Suprapubic skin (tissue), 4 donors: ENCODE measurements around the gene WDR7. TPM values are rescaled to one million over a fixed set of nuclear protein-coding genes. Genes with fewer than 3 reads are reported as not detected.

Experiments used
- DNase-seq, 2 donors: peaks; one replicate each; pipeline ENCODE4 v3.0.0-alpha.2; 2019; ENCODE audit warnings: low spot score in 2 of 2
- H3K27ac ChIP-seq: fragments of 200-600 bp; sonication (generic); one replicate; pipeline ENCODE4 v1.5.1; 2019
- H3K27me3 ChIP-seq: fragments of 200-600 bp; sonication (generic); one replicate; pipeline ENCODE4 v1.5.1; 2019
- H3K36me3 ChIP-seq: fragments of 200-600 bp; sonication (generic); one replicate; pipeline ENCODE4 v1.5.1; 2019
- H3K4me1 ChIP-seq: fragments of 200-600 bp; sonication (generic); one replicate; pipeline ENCODE4 v1.5.1; 2019
- H3K4me3 ChIP-seq: fragments of 200-600 bp; sonication (generic); one replicate; pipeline ENCODE4 v1.5.1; 2019; ENCODE audit warnings: mild to moderate bottlenecking
- H3K9me3 ChIP-seq: fragments of 200-600 bp; sonication (generic); one replicate; pipeline ENCODE4 v1.5.1; 2019
- EP300 ChIP-seq: sonication (generic); formaldehyde crosslinking; IDR thresholded peaks from one replicate; pipeline ENCODE4 v1.6.1; 2017; ENCODE audit warnings: antibody characterized with exemption
- POLR2A ChIP-seq, 2 donors: fragments of 450-650 bp; IDR thresholded peaks; one replicate each; pipeline ENCODE4 v1.6.1; 2017; ENCODE audit warnings: antibody characterized with exemption in 2 of 2, mild to moderate bottlenecking in 2 of 2, moderate library complexity in 2 of 2
- POLR2AphosphoS5 ChIP-seq, 3 donors: sonication (generic); formaldehyde crosslinking; IDR thresholded peaks; one replicate each; pipeline ENCODE4 v1.6.1; 2017; ENCODE audit warnings: antibody characterized with exemption in 3 of 3
- WGBS: methylation state at CpG from one replicate; pipeline ENCODE4 v1.1.5; 2018; 5-methylcytosine and 5-hydroxymethylcytosine counted together
- total RNA-seq, 4 donors: library from RNA; depleted of rRNA; stranded (reverse); fragments of >200 nt; gene quantifications; one replicate each; pipeline ENCODE4 v1.1.0, GENCODE V29; 2016
- TF ChIP-seq, protein P1 (sequence below), 2 donors: fragments of 200-600 bp in 1 of 2; fragments of 450-650 bp in 1 of 2; sonication (generic) in 1 of 2; IDR thresholded peaks; one replicate each; pipeline ENCODE4 v1.5.1; 2016 to 2019; ENCODE audit warnings: antibody characterized with exemption in 2 of 2, mild to moderate bottlenecking in 1 of 2, moderate library complexity in 1 of 2

The WDR7 gene
- total RNA-seq, 4 donors from 2014 or later = 14.4 to 29.2 (median 20.2) TPM

DNA sequence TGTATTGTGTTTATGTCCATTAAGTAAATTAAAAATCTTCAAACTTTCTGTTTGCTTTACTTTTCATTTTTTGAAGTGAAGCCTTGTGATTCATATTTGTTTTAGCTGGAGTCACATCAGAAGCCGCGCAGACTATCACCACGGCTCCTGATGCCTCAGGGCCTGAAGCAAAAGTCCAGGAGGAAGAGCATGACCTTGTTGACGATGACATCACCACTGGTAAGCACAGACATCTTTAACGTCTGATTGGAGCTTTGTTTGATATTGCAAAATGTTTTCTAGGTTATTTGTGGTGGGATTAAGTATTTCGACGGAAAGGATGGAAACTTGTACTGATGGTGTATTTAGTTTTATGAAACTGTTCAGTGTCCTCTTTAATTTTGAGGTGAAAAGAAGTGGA is 164.8 kb downstream of the WDR7 start:
- Histone ChIP-seq H3K4me3 (no peak overlapping the region), H3K27me3 (no peaks in the 10 kb centered on the region), H3K9me3 (no peaks in the 10 kb centered on the region), H3K27ac (no peak overlapping the region), H3K4me1 (no peaks in the 10 kb centered on the region), H3K36me3 (no peaks in the 10 kb centered on the region)
- no peak for DNase-seq
- TF ChIP-seq POLR2AphosphoS5 (IDR thresholded peaks at IDR 0.05) (no peak), POLR2A (IDR thresholded peaks at IDR 0.05) (no peak), EP300 (no peak)
- TF ChIP-seq, protein P1, sequence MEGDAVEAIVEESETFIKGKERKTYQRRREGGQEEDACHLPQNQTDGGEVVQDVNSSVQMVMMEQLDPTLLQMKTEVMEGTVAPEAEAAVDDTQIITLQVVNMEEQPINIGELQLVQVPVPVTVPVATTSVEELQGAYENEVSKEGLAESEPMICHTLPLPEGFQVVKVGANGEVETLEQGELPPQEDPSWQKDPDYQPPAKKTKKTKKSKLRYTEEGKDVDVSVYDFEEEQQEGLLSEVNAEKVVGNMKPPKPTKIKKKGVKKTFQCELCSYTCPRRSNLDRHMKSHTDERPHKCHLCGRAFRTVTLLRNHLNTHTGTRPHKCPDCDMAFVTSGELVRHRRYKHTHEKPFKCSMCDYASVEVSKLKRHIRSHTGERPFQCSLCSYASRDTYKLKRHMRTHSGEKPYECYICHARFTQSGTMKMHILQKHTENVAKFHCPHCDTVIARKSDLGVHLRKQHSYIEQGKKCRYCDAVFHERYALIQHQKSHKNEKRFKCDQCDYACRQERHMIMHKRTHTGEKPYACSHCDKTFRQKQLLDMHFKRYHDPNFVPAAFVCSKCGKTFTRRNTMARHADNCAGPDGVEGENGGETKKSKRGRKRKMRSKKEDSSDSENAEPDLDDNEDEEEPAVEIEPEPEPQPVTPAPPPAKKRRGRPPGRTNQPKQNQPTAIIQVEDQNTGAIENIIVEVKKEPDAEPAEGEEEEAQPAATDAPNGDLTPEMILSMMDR (IDR thresholded peaks at IDR 0.05) = no peak
- 87% methylated on average over 7 of the region's 7 CpGs for WGBS

DNA sequence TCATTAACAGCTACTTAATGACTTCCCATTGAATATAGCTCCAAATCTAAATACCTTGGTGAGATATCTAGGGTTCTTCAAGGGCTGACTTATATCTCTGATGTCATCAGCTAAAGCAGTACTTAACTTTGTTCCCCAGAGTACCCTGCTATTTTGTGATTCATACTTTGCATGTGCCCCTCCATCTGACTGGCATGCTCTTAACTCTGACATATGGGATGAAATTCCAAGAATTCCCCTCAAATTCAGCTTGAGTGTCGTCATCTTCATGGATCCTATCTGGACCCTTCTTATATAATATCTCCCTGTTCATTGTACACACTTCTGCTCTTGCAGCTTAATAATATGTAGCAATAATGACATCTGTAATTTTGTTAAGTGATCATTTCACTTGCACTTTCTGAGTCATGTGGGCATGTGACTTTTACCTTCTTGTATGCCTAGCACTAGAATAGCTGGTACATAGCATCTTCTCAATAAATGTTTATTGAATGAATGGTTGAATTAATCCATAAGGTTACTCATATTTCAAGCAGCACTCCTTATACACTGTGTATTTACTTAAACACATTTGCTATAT is 172.9 kb downstream of the WDR7 start:
- H3K9me3 ChIP-seq = no peaks in the 10 kb centered on the region
- H3K27ac ChIP-seq = no peak overlapping the region
- 94% methylated on average over 1 of the region's 1 CpG for WGBS
- DNase-seq = no peak
- H3K4me3 ChIP-seq = no peak overlapping the region
- TF ChIP-seq, protein P1 (IDR thresholded peaks at IDR 0.05) = no peak
- TF ChIP-seq POLR2AphosphoS5 (IDR thresholded peaks at IDR 0.05) (no peak), EP300 (no peak), POLR2A (IDR thresholded peaks at IDR 0.05) (no peak)
- no peaks in the 10 kb centered on the region for H3K36me3 ChIP-seq
- no peaks in the 10 kb centered on the region for H3K4me1 ChIP-seq
- no peaks in the 10 kb centered on the region for H3K27me3 ChIP-seq

DNA sequence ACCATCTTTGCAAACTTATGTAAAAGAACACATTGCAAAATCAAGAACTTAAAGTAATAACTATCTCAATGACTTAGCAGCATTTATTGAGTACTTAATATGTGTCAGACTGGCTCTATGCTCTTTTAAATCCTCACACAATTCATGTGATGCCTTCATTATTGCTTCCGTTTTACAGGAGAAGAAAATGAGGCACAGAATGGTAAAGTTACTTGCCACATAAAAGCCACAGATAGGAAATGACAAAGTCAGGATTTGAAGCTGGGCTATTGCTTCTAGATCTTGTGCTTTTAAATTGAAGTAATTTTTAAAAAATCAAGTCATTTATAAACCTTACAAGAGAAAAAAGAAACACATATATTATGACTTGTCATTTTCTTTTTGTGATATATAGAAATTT is 174.2 kb downstream of the WDR7 start:
- WGBS = 74% methylated on average over 1 of the region's 1 CpG
- Histone ChIP-seq H3K4me3 (no peak overlapping the region), H3K27ac (no peak overlapping the region), H3K4me1 (no peaks in the 10 kb centered on the region), H3K36me3 (no peaks in the 10 kb centered on the region), H3K27me3 (no peaks in the 10 kb centered on the region), H3K9me3 (no peaks in the 10 kb centered on the region)
- TF ChIP-seq, protein P1 (IDR thresholded peaks at IDR 0.05) = no peak
- no peak for TF ChIP-seq EP300
- TF ChIP-seq POLR2AphosphoS5 (IDR thresholded peaks at IDR 0.05) = no peak
- no peak for TF ChIP-seq POLR2A (IDR thresholded peaks at IDR 0.05)
- no peak for DNase-seq

DNA sequence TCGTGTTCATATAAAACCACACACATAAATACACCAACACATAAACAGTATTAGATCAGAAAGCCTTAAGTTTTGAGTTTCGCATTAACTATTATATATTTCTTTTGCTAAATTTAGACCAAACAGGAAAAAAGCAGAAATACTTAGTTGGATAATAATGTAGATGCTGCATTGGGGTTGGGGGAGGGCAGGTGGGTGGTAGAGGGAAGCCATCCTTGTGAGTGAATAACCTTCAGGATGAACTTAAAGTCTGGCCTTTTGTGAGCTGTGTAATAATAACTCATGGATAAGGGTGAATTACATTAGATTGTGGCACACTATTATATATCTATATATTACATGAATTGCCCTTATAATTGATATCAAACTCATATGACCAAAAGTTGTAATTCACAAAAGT is 174.7 kb downstream of the WDR7 start:
- WGBS = 82% methylated on average over 2 of the region's 2 CpGs
- Histone ChIP-seq H3K27ac (no peak overlapping the region), H3K27me3 (no peaks in the 10 kb centered on the region), H3K4me1 (no peaks in the 10 kb centered on the region), H3K36me3 (no peaks in the 10 kb centered on the region), H3K9me3 (no peaks in the 10 kb centered on the region), H3K4me3 (no peak overlapping the region)
- TF ChIP-seq, protein P1 (IDR thresholded peaks at IDR 0.05) = no peak
- TF ChIP-seq POLR2A (IDR thresholded peaks at IDR 0.05) (no peak), EP300 (no peak)
- DNase-seq = no peak

DNA sequence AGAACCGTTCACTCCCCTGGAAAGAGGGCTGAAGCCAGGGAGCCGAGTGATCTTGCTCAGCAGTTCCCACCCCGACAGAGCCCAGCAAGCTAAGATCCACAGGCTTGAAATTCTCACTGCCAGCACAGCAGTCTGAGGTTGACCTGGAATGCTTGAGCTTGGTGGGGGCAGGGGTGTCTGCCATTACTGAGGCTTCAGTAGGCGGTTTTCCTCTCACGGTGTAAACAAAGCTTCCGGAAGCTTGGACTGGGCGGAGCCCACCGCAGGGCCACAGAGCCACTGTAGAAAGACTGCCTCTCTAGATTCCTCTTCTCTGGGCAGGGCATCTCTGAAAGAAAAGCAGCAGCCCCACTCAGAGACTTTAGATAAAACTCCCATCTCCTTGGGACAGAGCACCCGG is 180.8 kb downstream of the WDR7 start:
- H3K27ac ChIP-seq = no peak overlapping the region
- H3K4me1 ChIP-seq = no peaks in the 10 kb centered on the region
- no peaks in the 10 kb centered on the region for H3K27me3 ChIP-seq
- TF ChIP-seq, protein P1 (IDR thresholded peaks at IDR 0.05) = no peak
- TF ChIP-seq POLR2AphosphoS5 (IDR thresholded peaks at IDR 0.05) = no peak
- no peak for TF ChIP-seq POLR2A (IDR thresholded peaks at IDR 0.05)
- TF ChIP-seq EP300 = no peak
- no peak for DNase-seq
- H3K4me3 ChIP-seq = no peak overlapping the region
- H3K9me3 ChIP-seq = no peaks in the 10 kb centered on the region
- peaks cover 7% of the 10 kb centered on the region for H3K36me3 ChIP-seq
- 87% methylated on average over 6 of the region's 9 CpGs for WGBS
